HepG2 (cell line): ENCODE results near the gene NSD2. TPM values are rescaled to one million over a fixed set of nuclear protein-coding genes. Genes with fewer than 3 reads are reported as not detected.

Experiments used
- ATAC-seq: fragments of 200-7000 bp; cut with Tn5 transposase; 3 replicates; pipeline ENCODE4 v1.9.1; 2020; ENCODE audit warnings: mild to moderate bottlenecking, moderate library complexity
- BruUV-seq: library from RNA; stranded (reverse); fragments of 400-500 nt; replicated peaks from 2 replicates; lab custom pipeline; 2021; lab: Mats Ljungman, UMichigan
- CTCF ChIA-PET: fragments of 300-600 bp; formaldehyde crosslinking; extraction: SDS; loops from one replicate; lab custom pipeline; 2021; ENCODE audit warnings: low total read pairs, inconsistent platforms, low intra/inter-chr PET ratio; lab: Yijun Ruan, JAX
- POLR2A ChIA-PET: fragments of 350-600 bp; sonication (Branson Sonifier 250); formaldehyde crosslinking; loops from one replicate; lab custom pipeline; 2020; ENCODE audit warnings: antibody characterized with exemption, inconsistent platforms; lab: Yijun Ruan, JAX
- DNase-seq: peaks from one replicate; pipeline ENCODE4 v3.0.0-alpha.2; 2015; ENCODE audit warnings: low spot score
- FAIRE-seq: peaks from 3 replicates; lab custom pipeline; 2011; peaks lifted over from hg19 to GRCh38; lab: Jason Lieb, UNC
- H2AFZ ChIP-seq: one replicate; pipeline ENCODE4 v1.6.1; 2011; ENCODE audit warnings: low read length, inconsistent platforms
- H3K27ac ChIP-seq: fragments of 300-600 bp; 3 replicates; pipeline ENCODE4 v1.8.0; 2011; ENCODE audit warnings: mixed run types, mild to moderate bottlenecking, mixed read lengths, low read length, inconsistent platforms; ENCODE audit not compliant: insufficient read depth; ENCODE audit errors: extremely low read length
- H3K27me3 ChIP-seq, 2 experiments: fragments of 200-600 bp in 1 of 2; 2 replicates in 1 of 2; 3 replicates in 1 of 2; pipeline versions ENCODE4 v1.6.0 to v1.8.0; 2011; ENCODE audit warnings: low read length in 2 of 2, mild to moderate bottlenecking in 2 of 2, moderate library complexity in 2 of 2, inconsistent platforms in 1 of 2; ENCODE audit not compliant: insufficient read depth in 2 of 2, control insufficient read depth in 1 of 2
- H3K36me3 ChIP-seq, 2 experiments: fragments of 200-600 bp in 1 of 2; replicated peaks in 1 of 2; 2 replicates in 1 of 2; 3 replicates in 1 of 2; pipeline versions ENCODE4 v1.5.1 to v1.8.0; 2011; ENCODE audit warnings: low read length in 2 of 2, inconsistent platforms in 1 of 2; ENCODE audit not compliant: insufficient read depth in 2 of 2, control insufficient read depth in 1 of 2
- H3K4me1 ChIP-seq: 2 replicates; pipeline ENCODE4 v1.5.1; 2012; ENCODE audit warnings: low read length, inconsistent platforms; ENCODE audit not compliant: insufficient read depth
- H3K4me2 ChIP-seq: 2 replicates; pipeline ENCODE4 v1.6.0; 2011; ENCODE audit warnings: low read depth, low read length, inconsistent platforms
- H3K4me3 ChIP-seq, 3 experiments: fragments of 200-600 bp in 1 of 3; sonication (generic), shearing (Covaris generic) in 1 of 3; replicated peaks in 1 of 3; 2 replicates each; pipeline ENCODE4 v1.5.1; 2011 to 2016; ENCODE audit warnings: low read length in 3 of 3, inconsistent platforms in 2 of 3, low read depth in 2 of 3, mild to moderate bottlenecking in 2 of 3, control low read depth in 1 of 3, mixed read lengths in 1 of 3; ENCODE audit not compliant: insufficient read depth in 1 of 3
- H3K79me2 ChIP-seq: one replicate; pipeline ENCODE4 v1.6.1; 2011; ENCODE audit warnings: low read length, inconsistent platforms; ENCODE audit not compliant: insufficient read depth
- H3K9ac ChIP-seq: 2 replicates; pipeline ENCODE4 v1.6.0; 2011; ENCODE audit warnings: mild to moderate bottlenecking, low read depth, low read length, inconsistent platforms; ENCODE audit not compliant: insufficient read depth
- H3K9me3 ChIP-seq: 2 replicates; pipeline ENCODE4 v1.5.1; 2012; ENCODE audit warnings: mild to moderate bottlenecking, low read length
- H4K20me1 ChIP-seq: 2 replicates; pipeline ENCODE4 v1.6.0; 2011; ENCODE audit warnings: inconsistent platforms, mild to moderate bottlenecking, low read length, moderate library complexity; ENCODE audit not compliant: insufficient read depth
- AGO1 ChIP-seq: fragments of 200-400 bp; formaldehyde crosslinking; IDR thresholded peaks from 2 replicates; pipeline ENCODE4 v1.6.1; 2017; ENCODE audit warnings: mild to moderate bottlenecking, low read depth, low read length, moderate library complexity; ENCODE audit not compliant: poor library complexity, severe bottlenecking
- EEA1 ChIP-seq: sonication (generic); formaldehyde crosslinking; IDR thresholded peaks from 2 replicates; pipeline ENCODE4 v1.5.1; 2020; ENCODE audit warnings: mild to moderate bottlenecking, missing genetic modification reagents, borderline replicate concordance
- MEIS2 ChIP-seq: sonication (generic); formaldehyde crosslinking; IDR thresholded peaks from 2 replicates; pipeline ENCODE4 v1.9.0; 2021; ENCODE audit warnings: mild to moderate bottlenecking, missing genetic modification reagents
- SMC3 ChIP-seq: IDR thresholded peaks from 2 replicates; pipeline ENCODE4 v1.6.1; 2011; ENCODE audit warnings: low read length, improper control_type of control experiment
- ZEB1 ChIP-seq: IDR thresholded peaks from 2 replicates; pipeline ENCODE4 v1.6.1; 2012; ENCODE audit warnings: mild to moderate bottlenecking, low read depth, inconsistent platforms; ENCODE audit not compliant: insufficient replicate concordance
- WGBS: methylation state at CpG from one replicate; pipeline ENCODE4 v1.1.6; 2017; ENCODE audit warnings: low lambda C conversion rate; 5-methylcytosine and 5-hydroxymethylcytosine counted together
- in situ Hi-C: cut with HindIII; loops from 2 replicates; pipeline ENCODE4 v1.10.0; 2017; ENCODE audit warnings: low pct_unique_long_range_greater_than_20kb; ENCODE audit not compliant: extremely low pct_ligation_motif_present
- intact Hi-C: fragments of 100-400 bp; cut with micrococcal nuclease; formaldehyde crosslinking; loops from one replicate; pipeline ENCODE4 v1.10.0; 2022; ENCODE audit not compliant: unreplicated experiment
- polyA plus RNA-seq, 8 experiments: library from polyadenylated mRNA; depleted of rRNA in 3 of 8; stranded (reverse) in 7 of 8; unstranded in 1 of 8; fragments of >200 nt; fragmentation: Illumina TruSeq in 4 of 8; extraction: Trizol in 4 of 8; gene quantifications; 2 replicates each; pipeline versions ENCODE4 v1.2.1 to v1.2.3, GENCODE V29; 2011 to 2016; ENCODE audit warnings: low read depth in 4 of 8, missing spikeins in 1 of 8, mixed read lengths in 1 of 8; ENCODE audit not compliant: insufficient read depth in 1 of 8
- total RNA-seq, 5 experiments: library from RNA; depleted of rRNA; stranded (reverse); fragments of >200 nt; fragmentation: Illumina TruSeq; extraction: Trizol; gene quantifications; 2 replicates each; pipeline ENCODE4 v1.2.3, GENCODE V29; 2016; ENCODE audit warnings: low read depth in 1 of 5
- TF ChIP-seq, protein P1 (sequence below): sonication (generic); formaldehyde crosslinking; IDR thresholded peaks from 2 replicates; pipeline ENCODE4 v1.4.0; 2020; ENCODE audit warnings: missing genetic modification reagents, mild to moderate bottlenecking, borderline replicate concordance
- TF ChIP-seq, protein P2 (sequence below): IDR thresholded peaks from 2 replicates; pipeline ENCODE4 v1.6.1; 2016; ENCODE audit warnings: missing biosample characterization, missing genetic modification reagents, low read depth
- TF ChIP-seq, protein P3 (sequence below): sonication (generic); formaldehyde crosslinking; conservative IDR thresholded peaks from 2 replicates; pipeline ENCODE4 v1.4.0; 2020; ENCODE audit warnings: missing genetic modification reagents

The NSD2 gene
- total and polyA plus RNA-seq, 2 of the 13 experiments (the other 11 are each of a cell fraction or from before 2014, with no cell fraction given): 22.0 to 65.9 TPM

DNA sequence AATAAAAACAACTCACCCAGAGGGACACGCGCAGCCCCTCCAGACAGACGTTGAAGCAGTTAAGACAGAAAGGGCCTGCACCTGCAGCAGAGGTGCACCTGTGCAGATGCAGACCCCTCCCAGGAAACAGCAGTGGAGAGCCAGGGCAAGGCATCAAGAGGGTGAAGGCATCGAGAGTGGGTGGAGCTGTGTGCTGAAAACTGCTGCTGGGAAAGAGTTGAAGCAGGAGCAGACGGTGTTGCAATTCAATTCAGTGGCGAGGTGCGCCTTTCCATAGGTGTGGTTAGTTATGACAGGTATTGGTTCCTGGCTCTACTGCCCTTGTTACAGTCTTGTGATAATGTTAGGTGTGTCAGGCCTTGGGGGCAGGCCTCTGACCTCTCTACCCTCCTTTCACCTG is 31.9 kb upstream of the NSD2 start (continued):
- TF ChIP-seq, protein P1, sequence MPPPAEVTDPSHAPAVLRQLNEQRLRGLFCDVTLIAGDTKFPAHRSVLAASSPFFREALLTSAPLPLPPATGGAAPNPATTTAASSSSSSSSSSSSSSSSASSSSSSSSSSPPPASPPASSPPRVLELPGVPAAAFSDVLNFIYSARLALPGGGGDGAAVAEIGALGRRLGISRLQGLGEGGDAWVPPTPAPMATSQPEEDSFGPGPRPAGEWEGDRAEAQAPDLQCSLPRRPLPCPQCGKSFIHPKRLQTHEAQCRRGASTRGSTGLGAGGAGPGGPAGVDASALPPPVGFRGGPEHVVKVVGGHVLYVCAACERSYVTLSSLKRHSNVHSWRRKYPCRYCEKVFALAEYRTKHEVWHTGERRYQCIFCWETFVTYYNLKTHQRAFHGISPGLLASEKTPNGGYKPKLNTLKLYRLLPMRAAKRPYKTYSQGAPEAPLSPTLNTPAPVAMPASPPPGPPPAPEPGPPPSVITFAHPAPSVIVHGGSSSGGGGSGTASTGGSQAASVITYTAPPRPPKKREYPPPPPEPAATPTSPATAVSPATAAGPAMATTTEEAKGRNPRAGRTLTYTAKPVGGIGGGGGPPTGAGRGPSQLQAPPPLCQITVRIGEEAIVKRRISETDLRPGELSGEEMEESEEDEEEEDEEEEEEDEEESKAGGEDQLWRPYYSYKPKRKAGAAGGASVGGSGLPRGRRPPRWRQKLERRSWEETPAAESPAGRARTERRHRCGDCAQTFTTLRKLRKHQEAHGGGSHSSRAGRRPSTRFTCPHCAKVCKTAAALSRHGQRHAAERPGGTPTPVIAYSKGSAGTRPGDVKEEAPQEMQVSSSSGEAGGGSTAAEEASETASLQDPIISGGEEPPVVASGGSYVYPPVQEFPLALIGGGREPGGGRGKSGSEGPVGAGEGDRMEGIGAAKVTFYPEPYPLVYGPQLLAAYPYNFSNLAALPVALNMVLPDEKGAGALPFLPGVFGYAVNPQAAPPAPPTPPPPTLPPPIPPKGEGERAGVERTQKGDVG (CRISPR knock-in tag): no peak
- no peak for TF ChIP-seq EEA1 (CRISPR knock-in tag)
- TF ChIP-seq MEIS2 (CRISPR knock-in tag): no peak
- TF ChIP-seq SMC3: no peak
- no peak for TF ChIP-seq AGO1
- no peak for TF ChIP-seq ZEB1

DNA sequence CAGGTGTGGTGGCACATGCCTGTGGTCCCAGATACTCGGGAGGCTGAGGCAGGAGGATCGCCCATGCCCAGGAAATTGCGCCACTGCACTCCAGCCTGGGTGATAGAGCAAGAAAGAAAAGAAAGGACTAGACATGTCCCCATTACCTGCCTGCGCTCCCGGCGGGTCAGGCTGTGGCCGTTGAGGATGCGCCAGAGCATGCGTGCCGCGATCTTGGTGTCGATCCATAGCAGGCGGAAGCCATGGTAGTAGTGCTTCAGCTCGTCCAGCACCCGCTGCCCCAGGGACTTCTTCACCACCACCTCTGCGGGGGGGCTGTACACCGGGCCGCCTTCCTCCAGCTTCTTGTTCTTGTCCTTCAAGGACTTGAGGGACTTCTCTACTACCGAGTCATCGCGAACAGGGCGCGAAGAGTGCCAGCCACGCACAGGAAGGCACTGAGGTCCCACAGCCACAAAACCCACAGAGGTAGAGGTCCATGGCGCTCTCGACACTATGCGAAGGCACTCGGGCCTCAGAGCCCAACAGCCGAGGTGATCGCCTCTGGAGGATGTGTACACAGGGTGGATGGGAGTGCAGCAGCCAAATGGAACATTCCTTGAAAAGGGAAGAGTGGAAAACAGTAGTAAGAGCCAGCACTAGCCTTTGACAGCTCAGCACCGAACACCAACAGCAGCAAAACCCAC is 29.8 kb upstream of the NSD2 start:
- 99% methylated on average over 18 of the region's 31 CpGs for WGBS
- Histone ChIP-seq H3K79me2 (peaks cover 10% of the 10 kb centered on the region), H3K9ac (no peak overlapping the region), H3K4me1 (no peaks in the 10 kb centered on the region), H3K4me2 (no peak overlapping the region), H4K20me1 (no peaks in the 10 kb centered on the region; the same call in 1 of the 2 replicates), H2AFZ (no peak overlapping the region), H3K27me3 (no peaks in the 10 kb centered on the region), H3K4me3 (no peak overlapping the region), H3K36me3 (peaks cover 35 to 72% of the 10 kb centered on the region in 2 experiments), H3K9me3 (no peaks in the 10 kb centered on the region), H3K27ac (no peak overlapping the region)
- in situ Hi-C loops (no loop called here), intact Hi-C loops (no loop called here)
- POLR2A ChIA-PET: no interaction called here
- CTCF ChIA-PET: no interaction called here
- DNase-seq (no peak), FAIRE-seq (no peak), ATAC-seq (no peak)
- TF ChIP-seq, protein P2, sequence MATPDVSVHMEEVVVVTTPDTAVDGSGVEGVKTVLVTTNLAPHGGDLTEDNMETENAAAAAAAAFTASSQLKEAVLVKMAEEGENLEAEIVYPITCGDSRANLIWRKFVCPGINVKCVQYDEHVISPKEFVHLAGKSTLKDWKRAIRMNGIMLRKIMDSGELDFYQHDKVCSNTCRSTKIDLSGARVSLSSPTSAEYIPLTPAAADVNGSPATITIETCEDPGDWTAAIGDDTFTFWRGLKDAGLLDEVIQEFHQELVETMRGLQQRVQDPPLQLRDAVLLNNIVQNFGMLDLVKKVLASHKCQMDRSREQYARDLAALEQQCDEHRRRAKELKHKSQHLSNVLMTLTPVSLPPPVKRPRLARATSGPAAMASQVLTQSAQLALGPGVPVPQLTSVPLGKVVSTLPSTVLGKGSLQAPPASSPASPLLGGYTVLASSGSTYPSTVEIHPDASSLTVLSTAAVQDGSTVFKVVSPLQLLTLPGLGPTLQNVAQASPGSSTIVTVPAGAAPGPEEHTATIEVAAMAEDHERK (CRISPR knock-in tag): no peak
- TF ChIP-seq, protein P3, sequence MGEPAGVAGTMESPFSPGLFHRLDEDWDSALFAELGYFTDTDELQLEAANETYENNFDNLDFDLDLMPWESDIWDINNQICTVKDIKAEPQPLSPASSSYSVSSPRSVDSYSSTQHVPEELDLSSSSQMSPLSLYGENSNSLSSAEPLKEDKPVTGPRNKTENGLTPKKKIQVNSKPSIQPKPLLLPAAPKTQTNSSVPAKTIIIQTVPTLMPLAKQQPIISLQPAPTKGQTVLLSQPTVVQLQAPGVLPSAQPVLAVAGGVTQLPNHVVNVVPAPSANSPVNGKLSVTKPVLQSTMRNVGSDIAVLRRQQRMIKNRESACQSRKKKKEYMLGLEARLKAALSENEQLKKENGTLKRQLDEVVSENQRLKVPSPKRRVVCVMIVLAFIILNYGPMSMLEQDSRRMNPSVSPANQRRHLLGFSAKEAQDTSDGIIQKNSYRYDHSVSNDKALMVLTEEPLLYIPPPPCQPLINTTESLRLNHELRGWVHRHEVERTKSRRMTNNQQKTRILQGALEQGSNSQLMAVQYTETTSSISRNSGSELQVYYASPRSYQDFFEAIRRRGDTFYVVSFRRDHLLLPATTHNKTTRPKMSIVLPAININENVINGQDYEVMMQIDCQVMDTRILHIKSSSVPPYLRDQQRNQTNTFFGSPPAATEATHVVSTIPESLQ: no peak
- no TSS peak for BruUV-seq
